Colonic mucosa (tissue), 4 donors: ENCODE data around the gene GMDS. TPM values are rescaled to one million over a fixed set of nuclear protein-coding genes. Genes with fewer than 3 reads are reported as not detected.

Experiments used
- DNase-seq: peaks from one replicate; pipeline ENCODE4 v3.0.0-alpha.2; 2020
- H3K27ac ChIP-seq: fragments of 200-600 bp; one replicate; pipeline ENCODE4 v1.8.0; 2021
- H3K27me3 ChIP-seq: fragments of 200-600 bp; one replicate; pipeline ENCODE4 v1.8.0; 2021
- H3K36me3 ChIP-seq: fragments of 200-600 bp; one replicate; pipeline ENCODE4 v1.8.0; 2021
- H3K4me1 ChIP-seq: fragments of 200-600 bp; one replicate; pipeline ENCODE4 v1.8.0; 2021; ENCODE audit warnings: mild to moderate bottlenecking
- H3K4me3 ChIP-seq: fragments of 200-600 bp; one replicate; pipeline ENCODE4 v1.8.0; 2021
- H3K9ac ChIP-seq, 2 donors: one replicate each; pipeline ENCODE4 v1.7.0; 2013; ENCODE audit warnings: control low read depth in 2 of 2, low read depth in 2 of 2, low read length in 2 of 2
- H3K9me3 ChIP-seq: fragments of 200-600 bp; one replicate; pipeline ENCODE4 v1.8.0; 2021
- CTCF ChIP-seq: fragments of 200-600 bp; IDR thresholded peaks from one replicate; pipeline ENCODE4 v1.8.0; 2022; ENCODE audit warnings: antibody characterized with exemption, mild to moderate bottlenecking
- intact Hi-C: fragments of 100-400 bp; cut with DNase I; formaldehyde crosslinking; loops from one replicate; pipeline ENCODE4 v1.14.1; 2022
- total RNA-seq, 2 donors: library from RNA; stranded (reverse); fragmentation: NEBNext Ultra II Directional in 1 of 2; extraction: Animal tissue kit (Norgen Biotek cat#: 25700) in 1 of 2; gene quantifications; one replicate each; pipeline ENCODE4 v1.2.1, GENCODE V29; 2021
- donor health status: healthy.
- donor health status: DM: no; HTN: no; CAD: no.
- donor health status: DM: no; HTN: no; CAD: no.

Gene GMDS
- total RNA-seq, 2 donors from 2014 or later, result 247 to 272 TPM

- DNase-seq, result no peak
- Histone ChIP-seq H3K27me3 (no peaks in the 10 kb centered on the region), H3K9me3 (no peaks in the 10 kb centered on the region), H3K4me3 (no peak overlapping the region), H3K27ac (no peak overlapping the region), H3K4me1 (no peaks in the 10 kb centered on the region), H3K9ac (no peak overlapping the region), H3K36me3 (no peaks in the 10 kb centered on the region)
- TF ChIP-seq CTCF, result no peak
- intact Hi-C loops, result no loop called here
Observed at GRCh38 chr6:1654054-1654453, 591.4 kb downstream of the GMDS start.

- H3K27me3 ChIP-seq, result no peaks in the 10 kb centered on the region
- no peaks in the 10 kb centered on the region for H3K9me3 ChIP-seq
- no peak overlapping the region for H3K9ac ChIP-seq
- intact Hi-C loops, result no loop called here
- no peaks in the 10 kb centered on the region for H3K36me3 ChIP-seq
- no peak overlapping the region for H3K27ac ChIP-seq
- no peak for TF ChIP-seq CTCF
- DNase-seq, result no peak
- H3K4me3 ChIP-seq, result no peak overlapping the region
- H3K4me1 ChIP-seq, result no peaks in the 10 kb centered on the region
Observed at GRCh38 chr6:1652842-1653241, 592.6 kb downstream of the GMDS start.

GRCh38 chr6:1651362-1651761 lies 594.0 kb downstream of the GMDS start:
- no peaks in the 10 kb centered on the region for H3K4me1 ChIP-seq
- no peak overlapping the region for H3K27ac ChIP-seq
- H3K9ac ChIP-seq, result no peak overlapping the region
- intact Hi-C loops, result no loop called here
- DNase-seq, result no peak
- H3K4me3 ChIP-seq, result no peak overlapping the region
- no peaks in the 10 kb centered on the region for H3K36me3 ChIP-seq
- no peak for TF ChIP-seq CTCF
- H3K27me3 ChIP-seq, result no peaks in the 10 kb centered on the region
- no peaks in the 10 kb centered on the region for H3K9me3 ChIP-seq

- DNase-seq, result no peak
Observed at GRCh38 chr6:1645466-1646185, 599.8 kb downstream of the GMDS start.

GRCh38 chr6:1644516-1645060 lies 600.8 kb downstream of the GMDS start:
- no peak overlapping the region for H3K4me3 ChIP-seq
- intact Hi-C loops, result no loop called here
- no peaks in the 10 kb centered on the region for H3K27me3 ChIP-seq
- no peak for DNase-seq
- H3K9me3 ChIP-seq, result no peaks in the 10 kb centered on the region
- no peaks in the 10 kb centered on the region for H3K36me3 ChIP-seq
- H3K27ac ChIP-seq, result no peak overlapping the region
- no peak overlapping the region for H3K9ac ChIP-seq
- H3K4me1 ChIP-seq, result no peaks in the 10 kb centered on the region
- no peak for TF ChIP-seq CTCF

More at GRCh38 chr6:1645466-1646185, 599.8 kb downstream of the GMDS start:
- H3K27me3 ChIP-seq, result no peaks in the 10 kb centered on the region
- H3K9ac ChIP-seq, result no peak overlapping the region
- no peaks in the 10 kb centered on the region for H3K9me3 ChIP-seq
- intact Hi-C loops, result no loop called here
- H3K4me1 ChIP-seq, result no peaks in the 10 kb centered on the region
- no peaks in the 10 kb centered on the region for H3K36me3 ChIP-seq
- no peak overlapping the region for H3K27ac ChIP-seq
- no peak for TF ChIP-seq CTCF
- no peak overlapping the region for H3K4me3 ChIP-seq
